ENCODE data around the gene LYSET.
A peak's percentile ranks its signal among the peaks of the same experiment; 100 is the strongest.
"Not testable (repeated sequence)": the region's sequence is repeated elsewhere in the genome, so short reads cannot be mapped to it uniquely, and the experiment has no call there.

The LYSET gene

DNA sequence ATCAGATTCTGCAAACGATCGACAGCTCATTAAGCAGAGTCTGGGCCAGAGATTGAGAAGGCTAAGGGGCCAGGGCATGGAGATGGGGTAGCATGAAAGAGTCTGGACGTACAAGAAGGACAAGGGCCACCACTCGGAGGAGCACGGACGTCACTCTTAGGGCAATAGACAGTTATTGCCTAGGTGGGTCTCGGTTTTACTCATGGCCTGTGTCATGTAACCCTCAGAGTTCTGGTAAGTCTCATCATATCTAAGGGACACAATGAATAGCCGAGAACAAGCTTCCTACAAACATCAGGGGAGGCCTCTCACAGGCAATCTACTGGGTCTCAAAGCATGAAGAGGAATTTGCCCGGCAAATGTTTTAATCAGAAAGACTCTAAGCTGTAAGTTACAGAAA is 39.0 kb upstream of the LYSET start:
- peak; percentile 39 for DNase-seq (ENCODE audit: extremely low spot score)
- POLR2A ChIA-PET: interaction anchor here (0.9 to 1.0 kb wide), 2 partner anchors 31 to 92 kb away, joined by 4 to 5 read pairs; no protein-coding TSS in a partner anchor
- CTCF ChIA-PET: interaction anchor here (1.2 to 4.2 kb wide), 6 partner anchors 9 to 194 kb away, joined by 3 to 22 read pairs (median 8); no protein-coding TSS in a partner anchor
- TF ChIP-seq, protein P1, sequence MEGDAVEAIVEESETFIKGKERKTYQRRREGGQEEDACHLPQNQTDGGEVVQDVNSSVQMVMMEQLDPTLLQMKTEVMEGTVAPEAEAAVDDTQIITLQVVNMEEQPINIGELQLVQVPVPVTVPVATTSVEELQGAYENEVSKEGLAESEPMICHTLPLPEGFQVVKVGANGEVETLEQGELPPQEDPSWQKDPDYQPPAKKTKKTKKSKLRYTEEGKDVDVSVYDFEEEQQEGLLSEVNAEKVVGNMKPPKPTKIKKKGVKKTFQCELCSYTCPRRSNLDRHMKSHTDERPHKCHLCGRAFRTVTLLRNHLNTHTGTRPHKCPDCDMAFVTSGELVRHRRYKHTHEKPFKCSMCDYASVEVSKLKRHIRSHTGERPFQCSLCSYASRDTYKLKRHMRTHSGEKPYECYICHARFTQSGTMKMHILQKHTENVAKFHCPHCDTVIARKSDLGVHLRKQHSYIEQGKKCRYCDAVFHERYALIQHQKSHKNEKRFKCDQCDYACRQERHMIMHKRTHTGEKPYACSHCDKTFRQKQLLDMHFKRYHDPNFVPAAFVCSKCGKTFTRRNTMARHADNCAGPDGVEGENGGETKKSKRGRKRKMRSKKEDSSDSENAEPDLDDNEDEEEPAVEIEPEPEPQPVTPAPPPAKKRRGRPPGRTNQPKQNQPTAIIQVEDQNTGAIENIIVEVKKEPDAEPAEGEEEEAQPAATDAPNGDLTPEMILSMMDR (IDR thresholded peaks at IDR 0.05; ENCODE audit: control extremely low read depth, extremely low read depth, low read depth, missing control alignments): no peak

DNA sequence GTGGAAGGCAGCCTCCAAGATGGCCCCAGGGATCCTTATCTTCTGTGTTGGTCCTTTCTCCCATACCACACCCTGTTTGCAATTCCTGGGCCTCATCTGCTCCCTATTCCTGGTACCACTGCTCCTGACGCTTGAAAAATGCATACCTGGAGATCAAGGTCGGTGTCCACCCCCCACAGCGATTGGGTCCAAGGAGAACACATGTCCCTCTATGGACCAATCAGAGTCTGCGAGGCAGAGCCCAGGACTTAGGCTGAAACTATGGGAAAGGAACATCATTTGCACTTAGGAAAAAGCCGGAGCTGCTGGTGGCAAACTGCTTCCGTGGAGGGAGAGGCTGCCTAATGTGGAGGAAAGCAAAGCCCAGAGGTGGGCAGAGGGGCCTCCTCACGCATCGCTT is 36.1 kb upstream of the LYSET start:
- TF ChIP-seq, protein P1 (IDR thresholded peaks at IDR 0.05; ENCODE audit: control extremely low read depth, extremely low read depth, low read depth, missing control alignments): no peak
- POLR2A ChIA-PET: no interaction called here
- no peak for DNase-seq (ENCODE audit: extremely low spot score)
- CTCF ChIA-PET: no interaction called here

- POLR2A ChIA-PET: no interaction called here
- CTCF ChIA-PET: interaction anchor here (0.9 to 1.8 kb wide), 3 partner anchors 12 to 198 kb away, joined by 3 to 4 read pairs (median 3); no protein-coding TSS in a partner anchor
- DNase-seq (ENCODE audit: extremely low spot score): no peak
- TF ChIP-seq, protein P1 (IDR thresholded peaks at IDR 0.05; ENCODE audit: control extremely low read depth, extremely low read depth, low read depth, missing control alignments): no peak
Measured at GRCh38 chr14:93150227-93151208, 34.6 kb upstream of the LYSET start.

DNA sequence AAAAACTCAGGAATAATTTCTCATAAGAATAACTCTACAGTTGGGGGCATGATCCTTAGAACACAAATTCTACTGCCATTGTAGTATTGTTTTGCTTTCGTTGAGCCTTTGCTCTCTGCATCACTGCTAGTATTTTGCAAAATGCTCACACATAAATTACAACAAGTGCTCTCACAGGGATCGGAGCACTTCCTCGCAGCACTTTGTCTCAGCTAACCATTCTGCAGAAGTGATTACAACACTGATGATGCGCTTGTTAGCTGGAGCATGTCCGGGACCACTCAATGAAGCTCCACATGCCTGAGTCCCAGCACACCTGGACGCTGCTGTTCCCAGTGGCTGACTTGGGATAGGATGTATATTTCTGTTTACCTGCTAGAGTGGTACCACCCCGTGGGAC is 32.0 kb upstream of the LYSET start:
- TF ChIP-seq, protein P1 (IDR thresholded peaks at IDR 0.05; ENCODE audit: control extremely low read depth, extremely low read depth, low read depth, missing control alignments): no peak
- no peak for DNase-seq (ENCODE audit: extremely low spot score)
- POLR2A ChIA-PET: no interaction called here
- CTCF ChIA-PET: no interaction called here

DNA sequence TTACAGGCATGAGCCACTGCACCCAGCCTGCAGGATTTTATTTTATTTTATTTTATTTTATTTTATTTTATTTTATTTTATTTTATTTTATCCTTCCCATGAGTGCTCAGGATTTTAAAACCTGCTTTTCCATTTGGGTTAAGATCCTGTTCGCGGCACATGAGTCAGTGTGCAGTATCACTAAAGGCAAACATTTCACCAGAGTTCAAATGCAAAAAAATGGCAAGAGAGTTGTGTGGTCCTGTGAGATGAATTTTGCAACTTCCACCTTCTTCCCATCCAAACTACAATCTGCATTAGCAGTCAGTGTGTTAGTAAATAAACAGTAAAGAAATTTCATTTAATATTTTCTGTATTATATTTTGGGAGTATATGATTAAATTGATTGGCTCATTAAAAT is 29.4 kb upstream of the LYSET start:
- CTCF ChIA-PET: interaction anchor here (1.6 to 1.7 kb wide), 2 partner anchors 23 to 42 kb away, joined by 4 to 5 read pairs; no protein-coding TSS in a partner anchor
- TF ChIP-seq, protein P1 (IDR thresholded peaks at IDR 0.05; ENCODE audit: control extremely low read depth, extremely low read depth, low read depth, missing control alignments): no peak
- POLR2A ChIA-PET: interaction anchor here (0.6 kb wide), 1 partner anchor 206 kb away, joined by 5 read pairs; no protein-coding TSS in a partner anchor
- DNase-seq (ENCODE audit: extremely low spot score): no peak

DNA sequence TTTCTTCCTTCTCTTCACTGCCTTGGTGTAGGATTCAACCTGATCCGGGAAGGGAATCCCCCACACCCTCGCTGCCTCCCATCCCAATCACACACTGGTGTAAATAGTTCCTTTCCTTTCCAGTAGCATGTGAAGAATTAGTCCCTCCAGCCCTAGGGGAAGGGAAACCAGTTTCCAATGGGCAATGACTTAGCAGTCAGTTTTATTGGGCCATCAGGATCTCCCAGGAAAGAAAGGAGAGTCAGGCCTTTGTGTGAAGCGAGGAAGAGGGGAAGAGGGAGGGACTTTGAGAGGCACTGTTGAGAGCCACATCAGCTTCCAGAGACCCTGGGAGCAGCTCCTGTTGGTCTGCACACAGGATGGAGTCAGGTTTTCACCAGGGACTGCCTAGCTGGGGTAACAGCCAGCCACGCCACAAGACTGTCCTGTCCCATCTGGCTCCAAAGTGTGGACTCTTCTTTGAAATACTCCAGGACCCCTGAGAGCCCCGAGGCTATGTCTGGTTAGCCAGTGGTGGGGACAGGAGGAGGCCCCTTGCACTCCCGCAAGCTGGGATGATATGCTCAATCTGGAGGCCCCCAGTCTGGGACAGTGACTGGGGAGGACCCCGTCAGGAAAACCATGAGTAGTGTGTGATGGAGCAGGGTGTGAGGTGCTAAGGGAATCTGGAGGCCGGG is 28.3 kb upstream of the LYSET start:
- ChIA-PET CTCF (interaction anchor here (1.0 to 1.7 kb wide), 3 partner anchors 22 to 62 kb away, joined by 3 to 4 read pairs (median 3); no protein-coding TSS in a partner anchor), POLR2A (no interaction called here)
- TF ChIP-seq, protein P1 (IDR thresholded peaks at IDR 0.05; ENCODE audit: control extremely low read depth, extremely low read depth, low read depth, missing control alignments): no peak
- DNase-seq (ENCODE audit: extremely low spot score): no peak

- DNase-seq (ENCODE audit: extremely low spot score); POLR2A ChIA-PET; CTCF ChIA-PET: not testable (repeated sequence)
Measured at GRCh38 chr14:93158349-93158748, 26.8 kb upstream of the LYSET start.

- CTCF ChIA-PET: interaction anchor here (1.2 to 2.0 kb wide), 6 partner anchors 9 to 204 kb away, joined by 3 to 7 read pairs (median 4); no protein-coding TSS in a partner anchor
- DNase-seq (ENCODE audit: extremely low spot score); POLR2A ChIA-PET: not testable (repeated sequence)
Measured at GRCh38 chr14:93159625-93160352, 25.3 kb upstream of the LYSET start.
